DOHH2 (cell line): ENCODE measurements around the gene ATAD2B.
A peak's percentile ranks its signal among the peaks of the same experiment; 100 is the strongest.

Experiments
- H3F3A ChIP-seq: fragments of 200-600 bp; sonication (generic), shearing (Covaris generic); 2 replicates; pipeline ENCODE4 v1.6.0; 2016; ENCODE audit warnings: antibody characterized with exemption, mild to moderate bottlenecking; ENCODE audit not compliant: control insufficient read depth, insufficient read depth
- H3K27ac ChIP-seq: fragments of 200-600 bp; sonication (generic); 2 replicates; pipeline ENCODE4 v1.5.1; 2014; ENCODE audit warnings: low read depth, mild to moderate bottlenecking, low read length, moderate library complexity
- H3K27me3 ChIP-seq: fragments of 200-600 bp; sonication (generic); 2 replicates; pipeline ENCODE4 v1.6.1; 2014; ENCODE audit warnings: mild to moderate bottlenecking, low read length, mixed read lengths; ENCODE audit not compliant: control insufficient read depth
- H3K36me3 ChIP-seq: fragments of 200-600 bp; sonication (generic); 2 replicates; pipeline ENCODE4 v1.6.1; 2014; ENCODE audit warnings: mild to moderate bottlenecking, low read length, moderate library complexity, mixed read lengths; ENCODE audit not compliant: control insufficient read depth
- H3K4me1 ChIP-seq: fragments of 200-600 bp; sonication (generic); 2 replicates; pipeline ENCODE4 v1.6.1; 2014; ENCODE audit warnings: mild to moderate bottlenecking, low read length, mixed read lengths; ENCODE audit not compliant: control insufficient read depth
- H3K4me2 ChIP-seq: fragments of 200-600 bp; sonication (generic); 2 replicates; pipeline ENCODE4 v1.6.0; 2014; ENCODE audit warnings: mild to moderate bottlenecking, low read length, moderate library complexity
- H3K4me3 ChIP-seq: fragments of 200-600 bp; sonication (generic); 2 replicates; pipeline ENCODE4 v1.5.1; 2014; ENCODE audit warnings: mild to moderate bottlenecking, low read length, mixed read lengths
- H3K79me2 ChIP-seq: fragments of 200-600 bp; sonication (generic); 2 replicates; pipeline ENCODE4 v1.6.1; 2014; ENCODE audit warnings: mild to moderate bottlenecking, low read length, mixed read lengths; ENCODE audit not compliant: control insufficient read depth
- H3K9me2 ChIP-seq: fragments of 200-600 bp; sonication (generic); replicated peaks from 2 replicates; pipeline ENCODE4 v1.6.1; 2014; ENCODE audit warnings: mild to moderate bottlenecking, low read length, mixed read lengths; ENCODE audit not compliant: control insufficient read depth
- H3K9me3 ChIP-seq: fragments of 200-600 bp; sonication (generic); 2 replicates; pipeline ENCODE4 v1.6.1; 2014; ENCODE audit warnings: antibody characterized with exemption, low read length, mixed read lengths; ENCODE audit not compliant: control insufficient read depth, insufficient read depth
- H4K20me1 ChIP-seq: fragments of 200-600 bp; sonication (generic); 2 replicates; pipeline ENCODE4 v1.6.0; 2014; ENCODE audit warnings: low read depth, mild to moderate bottlenecking, antibody characterized with exemption, low read length, moderate library complexity; ENCODE audit not compliant: control insufficient read depth, insufficient read depth
- EZH2phosphoT487 ChIP-seq: fragments of 200-600 bp; sonication (generic); IDR thresholded peaks from 2 replicates; pipeline ENCODE4 v1.6.1; 2017; ENCODE audit warnings: borderline replicate concordance, mild to moderate bottlenecking, antibody characterized with exemption, low read length, moderate library complexity, mixed read lengths
- TF ChIP-seq, protein P1 (sequence below): fragments of 200-600 bp; sonication (generic); IDR thresholded peaks from one replicate; pipeline ENCODE4 v1.5.1; 2014; ENCODE audit warnings: antibody characterized with exemption, mild to moderate bottlenecking, low read depth, low read length; ENCODE audit not compliant: poor library complexity, severe bottlenecking

ATAD2B gene

DNA sequence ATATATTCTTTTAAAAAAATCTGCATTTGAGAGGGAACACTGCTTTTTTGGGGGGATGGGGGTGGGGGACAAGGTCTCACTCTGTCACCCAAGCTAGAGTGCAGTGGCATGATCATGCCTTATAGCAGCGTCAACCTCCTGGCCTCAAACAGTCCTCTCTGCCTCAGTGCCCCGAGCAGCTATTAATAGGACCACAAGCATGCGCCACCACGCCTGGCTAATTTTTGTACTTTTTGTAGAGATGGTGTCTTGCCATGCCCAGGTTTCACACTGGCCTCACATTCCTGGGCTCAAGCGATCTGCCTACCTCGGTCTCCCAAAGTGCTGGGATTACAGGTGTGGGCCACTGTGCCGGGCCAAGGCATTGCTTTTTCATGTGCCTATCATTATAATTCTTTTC lies 154.2 kb downstream of the ATAD2B start:
- no peak overlapping the region for H3K27ac ChIP-seq
- H3K79me2 ChIP-seq: no peaks in the 10 kb centered on the region
- H3F3A ChIP-seq: no peaks in the 10 kb centered on the region
- H3K27me3 ChIP-seq: no peaks in the 10 kb centered on the region
- no peaks in the 10 kb centered on the region for H4K20me1 ChIP-seq
- peak overlapping the region; percentile 37 for H3K4me2 ChIP-seq
- H3K9me2 ChIP-seq: no peaks in the 10 kb centered on the region
- peaks cover 27% of the 10 kb centered on the region for H3K4me1 ChIP-seq
- TF ChIP-seq, protein P1, sequence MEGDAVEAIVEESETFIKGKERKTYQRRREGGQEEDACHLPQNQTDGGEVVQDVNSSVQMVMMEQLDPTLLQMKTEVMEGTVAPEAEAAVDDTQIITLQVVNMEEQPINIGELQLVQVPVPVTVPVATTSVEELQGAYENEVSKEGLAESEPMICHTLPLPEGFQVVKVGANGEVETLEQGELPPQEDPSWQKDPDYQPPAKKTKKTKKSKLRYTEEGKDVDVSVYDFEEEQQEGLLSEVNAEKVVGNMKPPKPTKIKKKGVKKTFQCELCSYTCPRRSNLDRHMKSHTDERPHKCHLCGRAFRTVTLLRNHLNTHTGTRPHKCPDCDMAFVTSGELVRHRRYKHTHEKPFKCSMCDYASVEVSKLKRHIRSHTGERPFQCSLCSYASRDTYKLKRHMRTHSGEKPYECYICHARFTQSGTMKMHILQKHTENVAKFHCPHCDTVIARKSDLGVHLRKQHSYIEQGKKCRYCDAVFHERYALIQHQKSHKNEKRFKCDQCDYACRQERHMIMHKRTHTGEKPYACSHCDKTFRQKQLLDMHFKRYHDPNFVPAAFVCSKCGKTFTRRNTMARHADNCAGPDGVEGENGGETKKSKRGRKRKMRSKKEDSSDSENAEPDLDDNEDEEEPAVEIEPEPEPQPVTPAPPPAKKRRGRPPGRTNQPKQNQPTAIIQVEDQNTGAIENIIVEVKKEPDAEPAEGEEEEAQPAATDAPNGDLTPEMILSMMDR: no peak
- no peak for TF ChIP-seq EZH2phosphoT487
- H3K9me3 ChIP-seq: peaks cover 4% of the 10 kb centered on the region; the same call in 1 of the 2 replicates
- H3K36me3 ChIP-seq: peaks cover 20% of the 10 kb centered on the region
- peak overlapping the region; percentile 33 for H3K4me3 ChIP-seq

DNA sequence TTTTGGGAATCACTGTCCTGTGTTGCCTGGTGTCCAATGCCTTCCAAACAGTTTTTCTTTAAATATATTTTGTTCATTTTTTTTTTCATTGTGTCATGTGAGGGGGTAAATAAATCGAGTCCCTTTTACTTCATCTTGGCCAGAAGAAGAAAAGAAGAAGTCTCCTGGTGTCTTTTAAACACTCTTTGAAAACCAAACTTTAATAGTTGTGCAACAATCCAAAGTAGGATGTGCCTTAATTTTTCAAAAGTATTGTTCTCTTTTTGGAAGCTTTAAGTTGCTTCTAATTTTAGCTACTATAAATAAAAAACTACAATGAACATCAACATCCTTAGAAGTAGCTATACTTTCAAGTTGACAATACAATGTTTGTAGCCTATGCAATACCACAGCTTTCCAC lies 154.9 kb downstream of the ATAD2B start:
- Histone ChIP-seq H3K9me2 (no peaks in the 10 kb centered on the region), H3K27ac (0 out of 2 replicates have a peak overlapping the region, but pooled peaks have one; percentile 7), H3K4me1 (peaks cover 27% of the 10 kb centered on the region), H4K20me1 (no peaks in the 10 kb centered on the region), H3K27me3 (no peaks in the 10 kb centered on the region), H3F3A (no peaks in the 10 kb centered on the region), H3K79me2 (no peaks in the 10 kb centered on the region), H3K4me2 (peak overlapping the region; percentile 37), H3K9me3 (peaks cover 4% of the 10 kb centered on the region; the same call in 1 of the 2 replicates), H3K4me3 (peak overlapping the region; percentile 33), H3K36me3 (peaks cover 20% of the 10 kb centered on the region)
- TF ChIP-seq EZH2phosphoT487: no peak
- TF ChIP-seq, protein P1: no peak

DNA sequence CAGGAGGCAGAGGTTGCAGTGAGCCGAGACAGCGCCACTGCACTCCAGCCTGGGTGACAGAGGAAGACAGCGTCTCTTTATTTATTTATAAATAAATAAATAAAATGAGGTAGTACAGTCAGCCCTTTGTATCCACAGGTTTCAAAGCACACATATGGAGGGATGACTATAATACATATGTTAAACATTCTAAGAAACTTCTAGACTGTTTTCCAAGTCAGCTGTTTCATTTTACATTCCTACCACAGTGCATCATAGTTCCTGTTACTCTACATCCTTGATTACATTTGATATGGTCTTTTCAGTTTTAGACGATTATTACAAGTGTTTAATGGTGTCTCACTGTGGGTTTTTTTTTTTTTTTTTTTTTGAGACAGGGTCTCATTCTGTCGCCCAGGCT lies 157.6 kb downstream of the ATAD2B start:
- no peak overlapping the region for H3K4me2 ChIP-seq
- no peaks in the 10 kb centered on the region for H3K27me3 ChIP-seq
- H3K4me1 ChIP-seq: peaks cover 27% of the 10 kb centered on the region
- no peaks in the 10 kb centered on the region for H3K79me2 ChIP-seq
- no peak overlapping the region for H3K27ac ChIP-seq
- no peaks in the 10 kb centered on the region for H3K9me2 ChIP-seq
- H4K20me1 ChIP-seq: no peaks in the 10 kb centered on the region
- peaks cover 4% of the 10 kb centered on the region; the same call in 1 of the 2 replicates for H3K9me3 ChIP-seq
- no peak overlapping the region for H3K4me3 ChIP-seq
- H3F3A ChIP-seq: no peaks in the 10 kb centered on the region
- peaks cover 20% of the 10 kb centered on the region for H3K36me3 ChIP-seq
- TF ChIP-seq, protein P1: no peak
- TF ChIP-seq EZH2phosphoT487: no peak
